Measurements from ENCODE around the gene RGS7. TPM values are rescaled to one million over a fixed set of nuclear protein-coding genes. Genes with fewer than 3 reads are reported as not detected.

RGS7 gene
- total and polyA plus RNA-seq, 2 of the 8 experiments (the other 6 are each of a cell fraction or from before 2014, with no cell fraction given), result 1.6 to 3.0 TPM

DNA sequence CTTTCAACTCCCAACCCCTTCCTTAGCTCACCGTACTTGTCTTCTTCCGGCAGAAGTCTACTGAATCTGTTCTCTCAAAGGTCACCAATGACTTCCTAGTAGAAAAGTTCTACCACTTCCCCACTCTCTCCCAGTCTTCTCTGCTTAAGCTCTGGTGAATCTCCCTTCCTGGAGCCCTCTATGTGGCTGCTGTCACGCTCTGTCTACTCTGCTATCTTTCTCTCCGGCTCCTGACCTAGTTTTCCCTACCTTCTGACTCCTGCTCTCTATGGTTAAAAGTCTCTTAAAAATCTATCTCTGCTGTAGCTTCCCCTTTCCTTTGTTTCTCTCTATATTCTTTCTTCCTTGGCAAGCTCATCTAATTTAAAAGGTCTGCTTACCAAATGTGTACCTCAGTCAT, 394.9 kb downstream of the RGS7 start:
- Histone ChIP-seq H3K14ac (ENCODE audit: insufficient read length) (no peak overlapping the region), H3K27ac (ENCODE audit: low read depth, low read length) (no peak overlapping the region), H2AK5ac (ENCODE audit: low read depth, low read length) (no peak overlapping the region), H3K4me1 (replicated peaks in 1 of 4; ENCODE audit: control insufficient read depth in 3 of 4, insufficient read depth in 4 of 4, low read length in 3 of 4) (no peaks in the 10 kb centered on the region), H3K4ac (replicated peaks; ENCODE audit: insufficient read length, low read depth, low read length) (no peak overlapping the region), H2BK20ac (ENCODE audit: low read length) (peak overlapping the region; percentile 36; the same call in 1 of the 2 replicates), H2BK15ac (ENCODE audit: low read length) (no peak overlapping the region), H3K36me3 (ENCODE audit: control insufficient read depth in 2 of 4, insufficient read depth in 4 of 4, low read length in 3 of 4) (no peaks in the 10 kb centered on the region), H2AFZ (ENCODE audit: low read length) (no peak overlapping the region), H2BK5ac (ENCODE audit: low read depth, low read length) (no peak overlapping the region), H2BK120ac (replicated peaks; ENCODE audit: low read depth, low read length) (no peak overlapping the region), H3K9ac (replicated peaks in 1 of 4; ENCODE audit: extremely low read depth in 1 of 4, low read depth in 3 of 4, low read length in 3 of 4) (no peak overlapping the region), H3K23ac (ENCODE audit: insufficient read length) (no peak overlapping the region), H2BK12ac (ENCODE audit: low read depth, low read length) (no peak overlapping the region), H3K9me3 (ENCODE audit: insufficient read depth in 2 of 2, low read depth in 1 of 2, low read length in 1 of 2) (no peaks in the 10 kb centered on the region), H3K27me3 (replicated peaks in 1 of 4; ENCODE audit: control insufficient read depth in 3 of 4, extremely low read depth in 1 of 4, insufficient read depth in 3 of 4, low read length in 3 of 4) (no peaks in the 10 kb centered on the region), H4K91ac (replicated peaks; ENCODE audit: insufficient read length, low read length) (no peak overlapping the region), H3K4me3 (ENCODE audit: extremely low read depth in 1 of 4, insufficient read depth in 2 of 4, low read depth in 3 of 4, low read length in 4 of 4) (no peak overlapping the region), H3K18ac (ENCODE audit: extremely low read depth, low read length) (no peak overlapping the region), H4K5ac (ENCODE audit: insufficient read length, low read depth, low read length) (no peak overlapping the region), H4K8ac (ENCODE audit: extremely low read depth, insufficient read depth, low read length) (no peak overlapping the region), H3K23me2 (ENCODE audit: low read depth, low read length) (no peaks in the 10 kb centered on the region), H3K79me2 (ENCODE audit: control insufficient read depth in 1 of 2, insufficient read depth in 2 of 2, low read length in 2 of 2) (no peaks in the 10 kb centered on the region), H3K79me1 (ENCODE audit: low read depth, low read length) (no peaks in the 10 kb centered on the region), H4K20me1 (replicated peaks in 1 of 2; ENCODE audit: control insufficient read depth in 1 of 2, insufficient read depth in 2 of 2, low read length in 2 of 2) (no peaks in the 10 kb centered on the region), H3K4me2 (ENCODE audit: insufficient read depth in 1 of 2, low read depth in 2 of 2, low read length in 2 of 2) (no peak overlapping the region), H3K56ac (replicated peaks; ENCODE audit: insufficient read length, low read depth, low read length) (no peak overlapping the region)
- CTCF ChIA-PET (ENCODE audit: partially characterized antibody), result interaction anchor here (0.9 to 3.0 kb wide), 3 partner anchors 11 to 29 kb away, joined by 3 to 8 read pairs (median 4); no protein-coding TSS in a partner anchor
- FAIRE-seq (no peak), DNase-seq (ENCODE audit: low read depth in 1 of 2, low spot score in 2 of 2) (no peak)
- TF ChIP-seq NANOG (IDR thresholded peaks at IDR 0.05; ENCODE audit: insufficient read depth, low read depth, low read length, poor library complexity, severe bottlenecking) (no peak), KDM1A (IDR thresholded peaks at IDR 0.05; ENCODE audit: borderline replicate concordance, low read length) (no peak)
- WGBS, 2 experiments (ENCODE audit: extremely low coverage in 1 of 2, insufficient coverage in 1 of 2, insufficient read length in 1 of 2, insufficient replicate concordance in 2 of 2, low coverage in 1 of 2, low lambda C conversion rate in 2 of 2, missing lambda C conversion rate in 1 of 2), result 72% methylated on average over 4 of the region's 4 CpGs; no CpG with 5 or more reads in 1 of the 2 experiments
- POLR2A ChIA-PET (ENCODE audit: partially characterized antibody), result no interaction called here
